Small intestine (tissue), 7 donors: ENCODE results near the gene CACNA1H. TPM values are rescaled to one million over a fixed set of nuclear protein-coding genes. Genes with fewer than 3 reads are reported as not detected.

Experiments used
- DNase-seq, 2 donors: peaks; one replicate each; pipeline versions ENCODE4 v3.0.0 to v3.0.0-alpha.2; 2013
- FAIRE-seq: peaks from 2 replicates; lab custom pipeline; 2012; peaks lifted over from hg19 to GRCh38; lab: Jason Lieb, UNC
- H3K27ac ChIP-seq, 3 donors: one replicate each; pipeline ENCODE4 v1.5.1; 2013; ENCODE audit warnings: low read length in 2 of 3, mild to moderate bottlenecking in 2 of 3, control low read depth in 1 of 3, inconsistent platforms in 1 of 3, low read depth in 1 of 3, moderate library complexity in 1 of 3
- H3K27me3 ChIP-seq, 3 donors: one replicate each; pipeline ENCODE4 v1.6.1; 2013; ENCODE audit warnings: low read length in 3 of 3, inconsistent platforms in 1 of 3; ENCODE audit not compliant: control insufficient read depth in 3 of 3, insufficient read depth in 3 of 3
- H3K36me3 ChIP-seq, 3 donors: one replicate each; pipeline ENCODE4 v1.6.1; 2013; ENCODE audit warnings: low read length in 3 of 3, inconsistent platforms in 1 of 3, low read depth in 1 of 3, mild to moderate bottlenecking in 1 of 3, moderate library complexity in 1 of 3; ENCODE audit not compliant: control insufficient read depth in 3 of 3, insufficient read depth in 2 of 3
- H3K4me1 ChIP-seq, 3 donors: one replicate each; pipeline ENCODE4 v1.6.1; 2013; ENCODE audit warnings: low read length in 2 of 3, inconsistent platforms in 1 of 3, low read depth in 1 of 3, mild to moderate bottlenecking in 1 of 3, moderate library complexity in 1 of 3; ENCODE audit not compliant: control insufficient read depth in 3 of 3, insufficient read depth in 2 of 3
- H3K4me3 ChIP-seq, 3 donors: one replicate each; pipeline ENCODE4 v1.5.1; 2013; ENCODE audit warnings: low read length in 3 of 3, control low read depth in 1 of 3, inconsistent platforms in 1 of 3, low read depth in 1 of 3, mild to moderate bottlenecking in 1 of 3, moderate library complexity in 1 of 3
- H3K9me3 ChIP-seq, 2 donors: one replicate each; pipeline ENCODE4 v1.6.1; 2013; ENCODE audit warnings: low read depth in 1 of 2, low read length in 1 of 2; ENCODE audit not compliant: control insufficient read depth in 2 of 2, insufficient read depth in 1 of 2
- WGBS, 3 donors: extraction: QIAGEN DNeasy Blood & Tissue Kit; methylation state at CpG; one replicate each; pipeline ENCODE4 v1.1.7; 2013; 5-methylcytosine and 5-hydroxymethylcytosine counted together
- polyA plus RNA-seq, 4 donors: library from polyadenylated mRNA; stranded (reverse) in 3 of 4; unstranded in 1 of 4; fragments of 200-250 nt in 3 of 4; fragments of 120-200 nt in 1 of 4; gene quantifications; one replicate each; pipeline versions ENCODE4 v1.2.1 to v1.2.3, GENCODE V29; 2013
- donor health status: healthy with polysubstance abuse.
- donor health status: control.
- donor health status: control.
- donor health status: Bipolar disorder and iron deficiency.
- donor health status: healthy.

Gene CACNA1H
- polyA plus RNA-seq, 4 donors: 0.22 to 7.0 (median 3.2) TPM

- Histone ChIP-seq H3K4me1 (peaks cover 0 to 4% (median 0%) of the 10 kb centered on the region in 3 donors), H3K27me3 (no peaks in the 10 kb centered on the region), H3K9me3 (no peaks in the 10 kb centered on the region), H3K36me3 (peaks cover 0 to 13% (median 0%) of the 10 kb centered on the region in 3 donors), H3K27ac (no peak overlapping the region), H3K4me3 (no peak overlapping the region)
- DNase-seq (no peak), FAIRE-seq (no peak)
- 84 to 90% (median 87%) methylated on average over 23 to 24 of the region's 24 CpGs for WGBS, 3 donors
Observed at GRCh38 chr16:1218930-1219611, 66.2 kb downstream of the CACNA1H start.

- 92 to 95% (median 92%) methylated on average over 42 to 55 of the region's 55 CpGs for WGBS, 3 donors
- no peak for DNase-seq
- Histone ChIP-seq H3K4me1 (peaks cover 0 to 14% (median 0%) of the 10 kb centered on the region in 3 donors), H3K36me3 (peaks cover 0 to 11% (median 0%) of the 10 kb centered on the region in 3 donors), H3K4me3 (no peak overlapping the region), H3K9me3 (no peaks in the 10 kb centered on the region), H3K27me3 (no peaks in the 10 kb centered on the region), H3K27ac (no peak overlapping the region)
- no peak for FAIRE-seq
Observed at GRCh38 chr16:1220098-1220728, 67.3 kb downstream of the CACNA1H start.

- Histone ChIP-seq H3K36me3 (peaks cover 0 to 11% (median 0%) of the 10 kb centered on the region in 3 donors), H3K4me1 (peaks cover 0 to 21% (median 0%) of the 10 kb centered on the region in 3 donors), H3K9me3 (no peaks in the 10 kb centered on the region), H3K27ac (no peak overlapping the region), H3K4me3 (no peak overlapping the region), H3K27me3 (peaks cover 0 to 1% (median 0%) of the 10 kb centered on the region in 3 donors)
- WGBS, 3 donors: 77 to 83% (median 79%) methylated on average over 41 to 48 of the region's 48 CpGs
- FAIRE-seq: no peak
- no peak for DNase-seq
Observed at GRCh38 chr16:1220841-1221627, 68.1 kb downstream of the CACNA1H start.

- peaks cover 0 to 1% (median 0%) of the 10 kb centered on the region in 3 donors for H3K27me3 ChIP-seq
- peaks cover 0 to 21% (median 0%) of the 10 kb centered on the region in 3 donors for H3K4me1 ChIP-seq
- peaks cover 0 to 11% (median 0%) of the 10 kb centered on the region in 3 donors for H3K36me3 ChIP-seq
- FAIRE-seq (no peak), DNase-seq (no peak)
- H3K4me3 ChIP-seq: no peak overlapping the region
- no peaks in the 10 kb centered on the region for H3K9me3 ChIP-seq
- H3K27ac ChIP-seq: no peak overlapping the region
- 65 to 81% (median 70%) methylated on average over 36 to 40 of the region's 40 CpGs for WGBS, 3 donors
Observed at GRCh38 chr16:1221628-1222552, 69.0 kb downstream of the CACNA1H start.

- Histone ChIP-seq H3K27me3 (peaks cover 0 to 1% (median 0%) of the 10 kb centered on the region in 3 donors), H3K9me3 (no peaks in the 10 kb centered on the region), H3K36me3 (peaks cover 0 to 11% (median 0%) of the 10 kb centered on the region in 3 donors), H3K27ac (no peak overlapping the region), H3K4me1 (peaks cover 0 to 21% (median 0%) of the 10 kb centered on the region in 3 donors), H3K4me3 (no peak overlapping the region)
- no peak for FAIRE-seq
- 49 to 72% (median 63%) methylated on average over 21 to 25 of the region's 25 CpGs for WGBS, 3 donors
- no peak for DNase-seq
Observed at GRCh38 chr16:1222553-1223354, 69.8 kb downstream of the CACNA1H start.

GRCh38 chr16:1223355-1224214 lies 70.7 kb downstream of the CACNA1H start:
- FAIRE-seq (no peak), DNase-seq (peak; percentile 37 to 85)
- H3K4me1 ChIP-seq: peaks cover 0 to 21% (median 0%) of the 10 kb centered on the region in 3 donors
- no peak overlapping the region for H3K27ac ChIP-seq
- H3K9me3 ChIP-seq: no peaks in the 10 kb centered on the region
- 31 to 77% (median 61%) methylated on average over 36 to 38 of the region's 38 CpGs for WGBS, 3 donors
- H3K36me3 ChIP-seq: peaks cover 0 to 9% (median 0%) of the 10 kb centered on the region in 3 donors
- no peak overlapping the region for H3K4me3 ChIP-seq
- peaks cover 0 to 1% (median 0%) of the 10 kb centered on the region in 3 donors for H3K27me3 ChIP-seq
